Trophoblast cell (in vitro differentiated cells and primary cell): ENCODE measurements around the gene MEGF6.
A peak's percentile ranks its signal among the peaks of the same experiment; 100 is the strongest.

Source experiments
- DNase-seq, 2 donors: peaks; one replicate each; pipeline ENCODE4 v3.0.0-alpha.2; 2016
- H2AFZ ChIP-seq: 2 replicates; pipeline ENCODE4 v1.6.1; 2013; ENCODE audit warnings: low read length, moderate library complexity, mild to moderate bottlenecking; ENCODE audit not compliant: insufficient read depth, poor library complexity
- H2AK5ac ChIP-seq: 2 replicates; pipeline ENCODE4 v1.6.1; 2013; ENCODE audit warnings: mild to moderate bottlenecking, low read length
- H2BK120ac ChIP-seq: 2 replicates; pipeline ENCODE4 v1.6.1; 2013; ENCODE audit warnings: low read length, mild to moderate bottlenecking, moderate library complexity; ENCODE audit not compliant: insufficient read depth, poor library complexity
- H2BK12ac ChIP-seq: 2 replicates; pipeline ENCODE4 v1.6.1; 2013; ENCODE audit warnings: mild to moderate bottlenecking, low read length, moderate library complexity
- H2BK5ac ChIP-seq: 2 replicates; pipeline ENCODE4 v1.6.1; 2013; ENCODE audit warnings: low read length, low read depth, moderate library complexity, mild to moderate bottlenecking; ENCODE audit not compliant: poor library complexity
- H3K14ac ChIP-seq: 2 replicates; pipeline ENCODE4 v1.6.1; 2013; ENCODE audit warnings: mild to moderate bottlenecking, low read length
- H3K18ac ChIP-seq: 2 replicates; pipeline ENCODE4 v1.6.1; 2013; ENCODE audit warnings: mild to moderate bottlenecking, low read length
- H3K23ac ChIP-seq: 2 replicates; pipeline ENCODE4 v1.6.1; 2013; ENCODE audit warnings: low read length
- H3K27ac ChIP-seq: 2 replicates; pipeline ENCODE4 v1.5.1; 2013; ENCODE audit warnings: low read depth, mild to moderate bottlenecking, inconsistent platforms, low read length, moderate library complexity
- H3K27me3 ChIP-seq: 2 replicates; pipeline ENCODE4 v1.6.1; 2013; ENCODE audit warnings: inconsistent platforms, mild to moderate bottlenecking, low read length, moderate library complexity; ENCODE audit not compliant: insufficient read depth
- H3K36me3 ChIP-seq, 2 experiments: 1 replicate in 1 of 2; 2 replicates in 1 of 2; pipeline ENCODE4 v1.6.1; 2013; ENCODE audit warnings: low read length in 2 of 2, mild to moderate bottlenecking in 2 of 2, moderate library complexity in 1 of 2; ENCODE audit not compliant: insufficient read depth in 2 of 2, control insufficient read depth in 1 of 2
- H3K4ac ChIP-seq: 2 replicates; pipeline ENCODE4 v1.6.1; 2013; ENCODE audit warnings: low read depth, mild to moderate bottlenecking, low read length, moderate library complexity
- H3K4me1 ChIP-seq, 2 experiments: 1 replicate in 1 of 2; 2 replicates in 1 of 2; pipeline ENCODE4 v1.6.1; 2013; ENCODE audit warnings: low read length in 2 of 2, mild to moderate bottlenecking in 2 of 2, moderate library complexity in 1 of 2; ENCODE audit not compliant: insufficient read depth in 2 of 2, control insufficient read depth in 1 of 2
- H3K4me2 ChIP-seq: 2 replicates; pipeline ENCODE4 v1.6.1; 2013; ENCODE audit warnings: inconsistent platforms, mild to moderate bottlenecking, low read length, moderate library complexity
- H3K4me3 ChIP-seq: 2 replicates; pipeline ENCODE4 v1.5.1; 2013; ENCODE audit warnings: mild to moderate bottlenecking, low read depth, low read length, inconsistent platforms
- H3K79me1 ChIP-seq: one replicate; pipeline ENCODE4 v1.6.1; 2013; ENCODE audit warnings: low read length
- H3K79me2 ChIP-seq: 2 replicates; pipeline ENCODE4 v1.6.1; 2013; ENCODE audit warnings: low read length, mild to moderate bottlenecking; ENCODE audit not compliant: control insufficient read depth, insufficient read depth, poor library complexity
- H3K9ac ChIP-seq: 2 replicates; pipeline ENCODE4 v1.6.1; 2013; ENCODE audit warnings: mild to moderate bottlenecking, low read length
- H3K9me3 ChIP-seq: 2 replicates; pipeline ENCODE4 v1.6.1; 2013; ENCODE audit warnings: low read depth, mild to moderate bottlenecking, control low read depth, inconsistent platforms, low read length; ENCODE audit not compliant: insufficient read depth
- H4K12ac ChIP-seq: 2 replicates; pipeline ENCODE4 v1.6.1; 2013; ENCODE audit warnings: low read depth, mild to moderate bottlenecking, low read length, moderate library complexity
- H4K8ac ChIP-seq: 2 replicates; pipeline ENCODE4 v1.6.1; 2013; ENCODE audit warnings: low read depth, mild to moderate bottlenecking, low read length, moderate library complexity
- H4K91ac ChIP-seq: one replicate; pipeline ENCODE4 v1.6.1; 2013; ENCODE audit warnings: low read depth, mild to moderate bottlenecking, low read length, moderate library complexity
- WGBS: extraction: QIAGEN DNeasy Blood & Tissue Kit; methylation state at CpG from one replicate; pipeline ENCODE4 v1.1.7; 2013; ENCODE audit warnings: missing lambda C conversion rate; ENCODE audit not compliant: insufficient read length, insufficient coverage; ENCODE audit errors: extremely low coverage; 5-methylcytosine and 5-hydroxymethylcytosine counted together

The MEGF6 gene

GRCh38 chr1:3491291-3492246 lies 119.7 kb downstream of the MEGF6 start:
- H3K14ac ChIP-seq, result no peak overlapping the region
- peak overlapping the region; percentile 42 for H3K4me3 ChIP-seq
- peak; percentile 59 to 85 for DNase-seq
- no peak overlapping the region for H2BK120ac ChIP-seq
- no peak overlapping the region for H2BK5ac ChIP-seq
- H2AK5ac ChIP-seq, result no peak overlapping the region
- H4K12ac ChIP-seq, result no peak overlapping the region
- no peaks in the 10 kb centered on the region for H3K27me3 ChIP-seq
- H3K4ac ChIP-seq, result no peak overlapping the region
- H2AFZ ChIP-seq, result no peak overlapping the region
- peak overlapping the region; percentile 43 for H3K4me2 ChIP-seq
- peaks cover 6% of the 10 kb centered on the region for H3K9me3 ChIP-seq
- H3K9ac ChIP-seq, result no peak overlapping the region
- H4K91ac ChIP-seq, result no peak overlapping the region
- WGBS, result no CpG with 5 or more reads among the region's 41 CpGs
- no peaks in the 10 kb centered on the region for H3K79me1 ChIP-seq
- no peak overlapping the region for H3K23ac ChIP-seq
- no peak overlapping the region for H2BK12ac ChIP-seq
- no peaks in the 10 kb centered on the region for H3K4me1 ChIP-seq
- H3K27ac ChIP-seq, result no peak overlapping the region
- no peak overlapping the region for H4K8ac ChIP-seq
- no peaks in the 10 kb centered on the region for H3K79me2 ChIP-seq
- H3K18ac ChIP-seq, result no peak overlapping the region
- no peaks in the 10 kb centered on the region for H3K36me3 ChIP-seq

GRCh38 chr1:3490046-3490745 lies 121.1 kb downstream of the MEGF6 start:
- Histone ChIP-seq H4K91ac (no peak overlapping the region), H3K27me3 (no peaks in the 10 kb centered on the region), H2AK5ac (no peak overlapping the region), H3K9ac (no peak overlapping the region), H2BK120ac (no peak overlapping the region), H3K4me1 (no peaks in the 10 kb centered on the region), H3K4ac (no peak overlapping the region), H2AFZ (no peak overlapping the region), H2BK5ac (no peak overlapping the region), H3K4me3 (no peak overlapping the region), H4K8ac (no peak overlapping the region), H2BK12ac (no peak overlapping the region), H4K12ac (no peak overlapping the region), H3K36me3 (no peaks in the 10 kb centered on the region), H3K9me3 (peaks cover 6% of the 10 kb centered on the region), H3K18ac (no peak overlapping the region), H3K4me2 (no peak overlapping the region), H3K14ac (no peak overlapping the region), H3K79me2 (no peaks in the 10 kb centered on the region), H3K27ac (no peak overlapping the region), H3K23ac (no peak overlapping the region), H3K79me1 (no peaks in the 10 kb centered on the region)
- no CpG with 5 or more reads among the region's 23 CpGs for WGBS
- DNase-seq, result no peak

- WGBS, result no CpG with 5 or more reads among the region's 4 CpGs
- H3K4me3 ChIP-seq, result no peak overlapping the region
Observed at GRCh38 chr1:3488432-3488831, 122.9 kb downstream of the MEGF6 start.

GRCh38 chr1:3485016-3485415 lies 126.3 kb downstream of the MEGF6 start:
- no peak overlapping the region for H3K9ac ChIP-seq
- no peak overlapping the region for H2BK120ac ChIP-seq
- H2AK5ac ChIP-seq, result no peak overlapping the region
- no peak overlapping the region for H3K4me3 ChIP-seq
- H3K27ac ChIP-seq, result no peak overlapping the region
- H2BK5ac ChIP-seq, result no peak overlapping the region
- H3K14ac ChIP-seq, result no peak overlapping the region
- H3K4me1 ChIP-seq, result peaks cover 4 to 6% of the 10 kb centered on the region in 2 experiments
- H4K12ac ChIP-seq, result no peak overlapping the region
- no peak overlapping the region for H3K4me2 ChIP-seq
- no peak overlapping the region for H3K23ac ChIP-seq
- no peaks in the 10 kb centered on the region for H3K36me3 ChIP-seq
- H2AFZ ChIP-seq, result no peak overlapping the region
- H3K79me2 ChIP-seq, result no peaks in the 10 kb centered on the region
- peaks cover 2% of the 10 kb centered on the region for H3K9me3 ChIP-seq
- WGBS, result no CpG with 5 or more reads among the region's 14 CpGs
- H3K79me1 ChIP-seq, result no peaks in the 10 kb centered on the region
- no peak overlapping the region for H3K18ac ChIP-seq
- H4K91ac ChIP-seq, result no peak overlapping the region
- no peak overlapping the region for H3K4ac ChIP-seq
- H3K27me3 ChIP-seq, result no peaks in the 10 kb centered on the region
- no peak for DNase-seq
- H4K8ac ChIP-seq, result no peak overlapping the region
- no peak overlapping the region for H2BK12ac ChIP-seq

More at GRCh38 chr1:3488432-3488831, 122.9 kb downstream of the MEGF6 start:
- Histone ChIP-seq H3K9me3 (peaks cover 6% of the 10 kb centered on the region), H3K4me1 (no peaks in the 10 kb centered on the region), H2AK5ac (no peak overlapping the region), H3K79me1 (no peaks in the 10 kb centered on the region), H3K27ac (no peak overlapping the region), H4K91ac (no peak overlapping the region), H4K12ac (no peak overlapping the region), H2BK12ac (no peak overlapping the region), H4K8ac (no peak overlapping the region), H3K9ac (no peak overlapping the region), H2BK120ac (no peak overlapping the region), H3K27me3 (no peaks in the 10 kb centered on the region), H3K36me3 (no peaks in the 10 kb centered on the region), H2AFZ (no peak overlapping the region), H3K14ac (no peak overlapping the region), H3K18ac (no peak overlapping the region), H2BK5ac (no peak overlapping the region), H3K23ac (no peak overlapping the region), H3K4ac (no peak overlapping the region), H3K79me2 (no peaks in the 10 kb centered on the region), H3K4me2 (no peak overlapping the region)
- DNase-seq, result no peak
